Kidney epithelial cell (primary cell): ENCODE data around the gene TIMMDC1. TPM values are rescaled to one million over a fixed set of nuclear protein-coding genes. Genes with fewer than 3 reads are reported as not detected.

ENCODE experiments used
- DNase-seq: peaks from one replicate; pipeline ENCODE4 v3.0.0-alpha.2; 2010; ENCODE audit warnings: low read depth
- H3K27me3 ChIP-seq: 2 replicates; pipeline ENCODE4 v1.6.0; 2011; ENCODE audit warnings: low read length; ENCODE audit not compliant: control insufficient read depth, insufficient read depth
- H3K36me3 ChIP-seq: 2 replicates; pipeline ENCODE4 v1.5.1; 2011; ENCODE audit warnings: low read length; ENCODE audit not compliant: control insufficient read depth, insufficient read depth
- H3K4me3 ChIP-seq: 2 replicates; pipeline ENCODE4 v1.5.1; 2011; ENCODE audit warnings: low read depth, mild to moderate bottlenecking, control low read depth, low read length
- total RNA-seq: library from RNA; depleted of rRNA; stranded (reverse); fragments of >200 nt; gene quantifications from 2 replicates; pipeline ENCODE4 v1.2.3, GENCODE V29; 2015
- TF ChIP-seq, protein P1 (sequence below): IDR thresholded peaks from 2 replicates; pipeline ENCODE4 v1.5.1; 2011; ENCODE audit warnings: mild to moderate bottlenecking, moderate library complexity, low read length, control low read depth, inconsistent platforms; ENCODE audit not compliant: insufficient read depth, poor library complexity, severe bottlenecking

TIMMDC1 gene, protein sequence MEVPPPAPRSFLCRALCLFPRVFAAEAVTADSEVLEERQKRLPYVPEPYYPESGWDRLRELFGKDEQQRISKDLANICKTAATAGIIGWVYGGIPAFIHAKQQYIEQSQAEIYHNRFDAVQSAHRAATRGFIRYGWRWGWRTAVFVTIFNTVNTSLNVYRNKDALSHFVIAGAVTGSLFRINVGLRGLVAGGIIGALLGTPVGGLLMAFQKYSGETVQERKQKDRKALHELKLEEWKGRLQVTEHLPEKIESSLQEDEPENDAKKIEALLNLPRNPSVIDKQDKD
- 55.5 and 56.0 TPM in 2 replicates for total RNA-seq

DNA sequence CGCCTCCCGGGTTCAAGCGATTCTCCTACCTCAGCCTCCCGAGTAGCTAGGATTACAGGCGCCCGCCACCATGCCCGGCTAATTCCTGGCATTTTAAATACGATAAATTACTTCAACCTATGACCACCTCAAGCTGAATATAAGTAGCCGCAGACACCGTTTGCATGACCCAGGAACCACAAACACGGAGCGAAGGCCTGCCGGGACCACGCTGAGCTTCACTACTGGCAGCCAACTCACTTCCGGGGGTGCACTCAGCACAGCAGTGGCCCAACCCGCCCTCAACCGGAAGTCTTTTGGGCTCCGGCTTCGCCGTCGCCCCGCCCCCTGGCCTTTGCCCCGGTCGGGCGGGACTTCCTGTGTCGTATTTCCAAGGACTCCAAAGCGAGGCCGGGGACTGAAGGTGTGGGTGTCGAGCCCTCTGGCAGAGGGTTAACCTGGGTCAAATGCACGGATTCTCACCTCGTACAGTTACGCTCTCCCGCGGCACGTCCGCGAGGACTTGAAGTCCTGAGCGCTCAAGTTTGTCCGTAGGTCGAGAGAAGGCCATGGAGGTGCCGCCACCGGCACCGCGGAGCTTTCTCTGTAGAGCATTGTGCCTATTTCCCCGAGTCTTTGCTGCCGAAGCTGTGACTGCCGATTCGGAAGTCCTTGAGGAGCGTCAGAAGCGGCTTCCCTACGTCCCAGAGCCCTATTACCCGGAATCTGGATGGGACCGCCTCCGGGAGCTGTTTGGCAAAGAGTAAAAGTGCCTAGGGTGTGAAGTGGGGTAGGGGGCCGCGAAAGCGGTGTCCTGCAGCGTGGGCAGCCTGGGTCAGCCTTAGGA lies at the start of gene TIMMDC1:
Gene TIMMDC1, plus strand, starts transcription at position 362 of the 826 bp plus-strand sequence. Its CDS starts 187 bp downstream, at position 549.
- no peaks in the 10 kb centered on the region for H3K36me3 ChIP-seq
- peak within 1 kb of the TSS; percentile 99 for H3K4me3 ChIP-seq
- H3K27me3 ChIP-seq: no peaks in the 10 kb centered on the region
- peak; percentile 88 for DNase-seq
- TF ChIP-seq, protein P1, sequence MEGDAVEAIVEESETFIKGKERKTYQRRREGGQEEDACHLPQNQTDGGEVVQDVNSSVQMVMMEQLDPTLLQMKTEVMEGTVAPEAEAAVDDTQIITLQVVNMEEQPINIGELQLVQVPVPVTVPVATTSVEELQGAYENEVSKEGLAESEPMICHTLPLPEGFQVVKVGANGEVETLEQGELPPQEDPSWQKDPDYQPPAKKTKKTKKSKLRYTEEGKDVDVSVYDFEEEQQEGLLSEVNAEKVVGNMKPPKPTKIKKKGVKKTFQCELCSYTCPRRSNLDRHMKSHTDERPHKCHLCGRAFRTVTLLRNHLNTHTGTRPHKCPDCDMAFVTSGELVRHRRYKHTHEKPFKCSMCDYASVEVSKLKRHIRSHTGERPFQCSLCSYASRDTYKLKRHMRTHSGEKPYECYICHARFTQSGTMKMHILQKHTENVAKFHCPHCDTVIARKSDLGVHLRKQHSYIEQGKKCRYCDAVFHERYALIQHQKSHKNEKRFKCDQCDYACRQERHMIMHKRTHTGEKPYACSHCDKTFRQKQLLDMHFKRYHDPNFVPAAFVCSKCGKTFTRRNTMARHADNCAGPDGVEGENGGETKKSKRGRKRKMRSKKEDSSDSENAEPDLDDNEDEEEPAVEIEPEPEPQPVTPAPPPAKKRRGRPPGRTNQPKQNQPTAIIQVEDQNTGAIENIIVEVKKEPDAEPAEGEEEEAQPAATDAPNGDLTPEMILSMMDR: no peak

DNA sequence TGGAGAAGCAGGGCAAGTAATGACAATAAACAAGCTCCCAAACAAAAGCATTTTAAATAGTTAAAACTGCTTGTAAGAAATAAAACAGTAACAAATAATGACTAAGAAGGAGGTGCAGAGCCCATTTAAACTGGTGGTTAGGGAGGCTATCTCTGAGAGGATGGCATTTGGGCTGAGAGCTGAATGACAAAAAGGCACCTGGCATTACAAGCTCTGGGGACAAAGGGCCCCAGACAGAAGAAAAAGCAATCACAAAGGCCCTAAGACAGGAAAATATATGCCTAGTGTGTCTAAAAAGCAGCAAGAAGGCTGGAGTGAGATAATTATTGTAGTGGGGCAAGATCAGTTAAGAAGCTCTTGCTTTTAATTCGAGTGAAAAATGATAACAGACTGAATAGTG lies 44.5 kb upstream of the TIMMDC1 start:
- H3K4me3 ChIP-seq: no peak overlapping the region
- TF ChIP-seq, protein P1: no peak
- no peak for DNase-seq
- no peaks in the 10 kb centered on the region for H3K27me3 ChIP-seq
- no peaks in the 10 kb centered on the region for H3K36me3 ChIP-seq

DNA sequence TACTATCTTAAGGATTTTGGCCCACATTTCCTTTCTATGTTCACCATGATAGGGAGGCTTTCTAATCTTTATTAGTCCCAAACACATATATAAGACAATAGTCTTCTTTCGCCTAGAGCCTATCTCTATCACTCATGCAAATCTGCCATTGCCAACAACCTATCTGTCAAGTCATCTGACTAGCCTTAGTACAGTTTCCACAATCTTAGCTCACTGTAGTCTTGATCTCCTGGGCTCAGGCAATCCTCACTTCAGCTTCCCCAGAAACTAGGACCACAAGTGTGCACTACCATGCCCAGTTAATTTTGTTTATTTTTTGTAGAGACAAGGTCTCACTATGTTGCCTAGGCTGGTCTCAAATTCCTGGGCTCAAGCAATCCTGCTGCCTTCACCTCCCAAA lies 41.9 kb upstream of the TIMMDC1 start:
- H3K36me3 ChIP-seq: no peaks in the 10 kb centered on the region
- no peaks in the 10 kb centered on the region for H3K27me3 ChIP-seq
- DNase-seq: no peak
- TF ChIP-seq, protein P1: no peak
- no peak overlapping the region for H3K4me3 ChIP-seq

DNA sequence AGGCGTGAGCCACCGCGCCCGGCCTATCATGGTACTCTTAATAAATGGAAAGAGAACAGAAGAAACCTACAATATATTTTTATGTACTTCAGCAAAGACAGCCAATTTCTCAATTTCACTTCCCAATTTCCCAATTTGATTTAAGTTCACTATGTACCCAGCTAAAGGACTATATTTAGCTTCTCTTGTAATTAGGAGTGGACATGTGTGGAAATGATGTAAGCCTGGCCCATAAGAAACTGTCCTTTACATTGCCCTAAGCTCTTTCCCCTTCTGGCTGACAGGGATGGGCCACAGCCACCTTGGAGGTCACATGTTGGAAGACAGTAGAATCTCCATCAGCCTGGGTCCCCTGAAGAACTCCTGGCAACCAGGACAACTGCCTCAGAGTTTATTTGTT lies 41.1 kb upstream of the TIMMDC1 start:
- H3K36me3 ChIP-seq: no peaks in the 10 kb centered on the region
- TF ChIP-seq, protein P1: no peak
- no peak overlapping the region for H3K4me3 ChIP-seq
- no peak for DNase-seq
- no peaks in the 10 kb centered on the region for H3K27me3 ChIP-seq

DNA sequence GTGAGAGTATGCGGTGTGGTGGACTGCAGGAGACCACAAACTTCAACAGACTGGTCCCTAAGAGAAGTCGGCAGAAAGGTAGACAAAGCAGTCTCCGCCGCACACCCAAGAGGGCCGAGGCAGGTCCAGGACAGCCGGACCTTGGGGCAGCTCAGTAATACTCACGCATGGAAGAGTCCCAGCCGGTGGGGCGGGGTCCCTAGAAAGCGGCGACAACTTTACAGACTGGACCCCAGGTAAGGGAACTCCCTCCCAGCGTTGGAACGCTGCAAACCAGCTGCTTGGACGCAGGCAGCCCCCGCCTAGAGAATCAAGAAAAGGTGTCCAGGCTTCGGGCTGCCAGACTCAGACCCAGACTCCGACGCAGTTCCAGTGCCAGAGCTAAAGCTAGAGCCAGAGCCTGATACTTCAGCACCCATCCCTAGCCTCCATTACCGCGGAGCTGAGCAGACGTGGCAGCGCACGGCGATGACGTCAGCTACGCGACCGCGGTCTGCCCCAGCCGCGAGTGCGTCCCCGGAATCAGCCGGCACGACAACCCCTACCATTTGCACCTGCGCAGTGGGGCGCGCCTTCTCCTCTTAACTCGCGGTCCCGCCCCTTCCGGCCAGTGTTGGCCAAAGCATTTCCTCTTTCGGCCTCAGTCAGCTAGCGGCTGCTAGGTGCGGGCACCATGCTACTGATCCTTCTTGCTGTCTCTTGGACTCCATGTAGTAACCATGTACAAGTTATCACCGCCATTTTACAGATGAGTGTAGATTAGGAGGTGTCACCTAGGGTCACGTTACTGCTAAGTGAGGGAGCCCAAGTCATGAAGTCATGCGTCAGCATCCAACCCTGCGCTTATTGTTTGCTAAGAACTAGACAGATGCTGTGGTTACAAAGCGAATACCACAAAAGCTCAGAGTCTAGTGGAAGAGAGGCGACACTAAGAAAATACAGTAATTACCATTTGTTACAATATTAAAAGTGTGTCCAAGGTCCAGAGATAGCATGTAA lies 34.9 kb upstream of the TIMMDC1 start, which contains the start of gene TMEM39A:
Gene TMEM39A, minus strand, starts transcription at position 445 of the 999 bp plus-strand sequence. CDS start 1,541 bp downstream, outside the sequence.
- DNase-seq: peak; percentile 88
- Histone ChIP-seq H3K4me3 (peak within 1 kb of the TSS; percentile 93), H3K27me3 (no peaks in the 10 kb centered on the region), H3K36me3 (no peaks in the 10 kb centered on the region)
- TF ChIP-seq, protein P1: no peak
